Neural progenitor cell (in vitro differentiated cells): ENCODE results near the gene POLE.

Source experiments
- CTCF ChIP-seq: fragments of 200-600 bp; sonication (generic); IDR thresholded peaks from 2 replicates; pipeline ENCODE4 v1.5.1; 2017; ENCODE audit warnings: antibody characterized with exemption, mild to moderate bottlenecking
- EZH2 ChIP-seq: fragments of 200-600 bp; sonication (generic); IDR thresholded peaks from 2 replicates; pipeline ENCODE4 v1.6.1; 2017; ENCODE audit warnings: antibody characterized with exemption, mild to moderate bottlenecking, moderate library complexity
- EZH2phosphoT487 ChIP-seq: fragments of 200-600 bp; sonication (generic); IDR thresholded peaks from 2 replicates; pipeline ENCODE4 v1.6.1; 2017; ENCODE audit warnings: antibody characterized with exemption

- TF ChIP-seq CTCF (no peak), EZH2 (no peak), EZH2phosphoT487 (no peak)
Observed at GRCh38 chr12:132649226-132649945, 37.8 kb downstream of the POLE start.
